ENCODE measurements around the gene RASSF7. TPM values are rescaled to one million over a fixed set of nuclear protein-coding genes. Genes with fewer than 3 reads are reported as not detected.

RASSF7 gene
- total and polyA plus RNA-seq, 2 of the 8 experiments (the other 6 are each of a cell fraction or from before 2014, with no cell fraction given): 22.3 to 43.9 TPM

GRCh38 chr11:538431-539051, 22.2 kb upstream of the RASSF7 start:
- FAIRE-seq (no peak), DNase-seq (ENCODE audit: low read depth in 1 of 2, low spot score in 2 of 2) (peak in 1 of 2 experiments; percentile 39)
- no peak overlapping the region for H3K14ac ChIP-seq (ENCODE audit: insufficient read length)
- H3K79me2 ChIP-seq (ENCODE audit: control insufficient read depth in 1 of 2, insufficient read depth in 2 of 2, low read length in 2 of 2): no peaks in the 10 kb centered on the region
- no peak overlapping the region for H3K9ac ChIP-seq (replicated peaks in 1 of 4; ENCODE audit: extremely low read depth in 1 of 4, low read depth in 3 of 4, low read length in 3 of 4)
- H4K5ac ChIP-seq (ENCODE audit: insufficient read length, low read depth, low read length): no peak overlapping the region
- peaks cover 0 to 19% (median 10%) of the 10 kb centered on the region in 4 experiments; a peak in 5 of 7 replicates for H3K4me1 ChIP-seq (replicated peaks in 1 of 4; ENCODE audit: control insufficient read depth in 3 of 4, insufficient read depth in 4 of 4, low read length in 3 of 4)
- peaks cover 4 to 7% of the 10 kb centered on the region in 2 experiments for H4K20me1 ChIP-seq (replicated peaks in 1 of 2; ENCODE audit: control insufficient read depth in 1 of 2, insufficient read depth in 2 of 2, low read length in 2 of 2)
- no peaks in the 10 kb centered on the region for H3K9me3 ChIP-seq (ENCODE audit: insufficient read depth in 2 of 2, low read depth in 1 of 2, low read length in 1 of 2)
- no peaks in the 10 kb centered on the region for H3K79me1 ChIP-seq (ENCODE audit: low read depth, low read length)
- H3K36me3 ChIP-seq (ENCODE audit: control insufficient read depth in 2 of 4, insufficient read depth in 4 of 4, low read length in 3 of 4): peaks cover 0 to under 1% (median 0%) of the 10 kb centered on the region in 4 experiments; a peak in 1 of 8 replicates
- H3K56ac ChIP-seq (replicated peaks; ENCODE audit: insufficient read length, low read depth, low read length): no peak overlapping the region
- no peak overlapping the region; the same call in 1 of the 2 replicates for H3K27ac ChIP-seq (ENCODE audit: low read depth, low read length)
- no peak overlapping the region for H3K23ac ChIP-seq (ENCODE audit: insufficient read length)
- H2BK12ac ChIP-seq (ENCODE audit: low read depth, low read length): no peak overlapping the region
- H3K27me3 ChIP-seq (replicated peaks in 1 of 4; ENCODE audit: control insufficient read depth in 3 of 4, extremely low read depth in 1 of 4, insufficient read depth in 3 of 4, low read length in 3 of 4): peaks cover 0 to 16% (median 6%) of the 10 kb centered on the region in 4 experiments; a peak in 5 of 7 replicates
- no peak overlapping the region for H2BK120ac ChIP-seq (replicated peaks; ENCODE audit: low read depth, low read length)
- H2BK15ac ChIP-seq (ENCODE audit: low read length): no peak overlapping the region
- ChIA-PET POLR2A (ENCODE audit: partially characterized antibody) (interaction anchor here (0.6 to 1.1 kb wide), 3 partner anchors 20 to 27 kb away, joined by 3 read pairs; partner anchors contain the start of gene LMNTD2), CTCF (ENCODE audit: partially characterized antibody) (interaction anchor here (0.6 to 1.6 kb wide), 4 partner anchors 10 to 397 kb away, joined by 3 to 4 read pairs (median 4); no protein-coding TSS in a partner anchor)
- no peak overlapping the region for H2AK5ac ChIP-seq (ENCODE audit: low read depth, low read length)
- no peak overlapping the region; a peak in 1 of 4 replicates for H3K4me2 ChIP-seq (ENCODE audit: insufficient read depth in 1 of 2, low read depth in 2 of 2, low read length in 2 of 2)
- 94% methylated on average over 20 of the region's 20 CpGs; no CpG with 5 or more reads in 1 of the 2 experiments for WGBS, 2 experiments (ENCODE audit: extremely low coverage in 1 of 2, insufficient coverage in 1 of 2, insufficient read length in 1 of 2, insufficient replicate concordance in 2 of 2, low coverage in 1 of 2, low lambda C conversion rate in 2 of 2, missing lambda C conversion rate in 1 of 2)
- H3K4me3 ChIP-seq (ENCODE audit: extremely low read depth in 1 of 4, insufficient read depth in 2 of 4, low read depth in 3 of 4, low read length in 4 of 4): no peak overlapping the region
- H4K91ac ChIP-seq (replicated peaks; ENCODE audit: insufficient read length, low read length): no peak overlapping the region
- peak overlapping the region; percentile 14; the same call in 1 of the 2 replicates for H4K8ac ChIP-seq (ENCODE audit: extremely low read depth, insufficient read depth, low read length)
- no peak overlapping the region for H2BK20ac ChIP-seq (ENCODE audit: low read length)
- H3K23me2 ChIP-seq (ENCODE audit: low read depth, low read length): peaks cover 21% of the 10 kb centered on the region; the same call in 1 of the 2 replicates
- 0 out of 2 replicates have a peak overlapping the region, but pooled peaks have one; percentile 66 for H2BK5ac ChIP-seq (ENCODE audit: low read depth, low read length)
- no peak overlapping the region for H3K4ac ChIP-seq (replicated peaks; ENCODE audit: insufficient read length, low read depth, low read length)
- H2AFZ ChIP-seq (ENCODE audit: low read length): no peak overlapping the region
- H3K18ac ChIP-seq (ENCODE audit: extremely low read depth, low read length): no peak overlapping the region
- TF ChIP-seq SP4 (IDR thresholded peaks at IDR 0.05; ENCODE audit: low read length): no peak
- TF ChIP-seq POU5F1 (IDR thresholded peaks at IDR 0.05; ENCODE audit: low read depth, low read length): no peak
- no peak for TF ChIP-seq BCL11A (IDR thresholded peaks at IDR 0.05; ENCODE audit: low read depth in 2 of 2, low read length in 2 of 2)
- no peak for TF ChIP-seq RBBP5 (IDR thresholded peaks at IDR 0.05; ENCODE audit: borderline replicate concordance, low read depth, low read length)
- TF ChIP-seq TAF1 (IDR thresholded peaks at IDR 0.05; ENCODE audit: low read depth, low read length): no peak
